Measurements from ENCODE around the gene RGS4.

DNA sequence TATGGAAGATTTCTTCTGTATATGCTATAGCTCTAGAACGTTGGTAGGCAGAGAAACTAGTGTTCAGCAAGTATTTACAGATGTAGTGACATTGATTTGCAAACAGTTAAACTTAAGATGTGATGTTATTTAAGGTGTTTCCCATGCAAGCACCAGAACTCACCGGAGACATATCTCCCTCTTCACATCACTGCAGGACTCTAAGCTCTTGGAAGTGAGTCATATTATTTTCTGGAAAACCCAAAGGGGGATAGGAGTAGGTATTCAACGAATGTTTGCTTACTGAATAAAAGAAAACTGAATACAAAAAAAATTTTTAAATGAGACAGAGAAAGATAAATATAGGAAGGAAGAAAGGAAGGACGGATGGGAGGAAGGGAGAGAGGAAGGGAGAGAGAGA, 25.0 kb downstream of the RGS4 start:
- no peak for TF ChIP-seq POLR2AphosphoS5 (IDR thresholded peaks at IDR 0.05; ENCODE audit: low read depth, low read length)
- TF ChIP-seq POLR2A (IDR thresholded peaks at IDR 0.05; ENCODE audit: low read depth, low read length), result no peak
- TF ChIP-seq TAF1 (IDR thresholded peaks at IDR 0.05; ENCODE audit: low read depth, low read length), result no peak
